Urinary bladder (tissue), 4 donors: ENCODE measurements around the gene SCUBE2. TPM values are rescaled to one million over a fixed set of nuclear protein-coding genes. Genes with fewer than 3 reads are reported as not detected.

Experiments used
- DNase-seq: peaks from one replicate; pipeline ENCODE4 v3.0.0-alpha.2; 2015; ENCODE audit errors: extremely low spot score
- H3K27ac ChIP-seq: one replicate; pipeline ENCODE4 v1.5.1; 2013; ENCODE audit warnings: low read depth, mild to moderate bottlenecking, moderate library complexity
- H3K36me3 ChIP-seq: one replicate; pipeline ENCODE4 v1.6.1; 2013; ENCODE audit warnings: mild to moderate bottlenecking, moderate library complexity; ENCODE audit not compliant: insufficient read depth
- H3K4me1 ChIP-seq: one replicate; pipeline ENCODE4 v1.6.1; 2013; ENCODE audit warnings: mild to moderate bottlenecking, moderate library complexity; ENCODE audit not compliant: insufficient read depth
- H3K4me3 ChIP-seq: one replicate; pipeline ENCODE4 v1.5.1; 2013; ENCODE audit warnings: low read depth, low read length
- WGBS: extraction: QIAGEN DNeasy Blood & Tissue Kit; methylation state at CpG from one replicate; pipeline ENCODE4 v1.1.7; 2013; 5-methylcytosine and 5-hydroxymethylcytosine counted together
- polyA plus RNA-seq: library from polyadenylated mRNA; stranded (reverse); fragments of 200-250 nt; gene quantifications from one replicate; pipeline ENCODE4 v1.2.3, GENCODE V29; 2013
- total RNA-seq: library from RNA; depleted of rRNA; stranded (reverse); fragments of >200 nt; gene quantifications from one replicate; pipeline ENCODE4 v1.2.3, GENCODE V29; 2014
- donor health status: healthy with polysubstance abuse.
- donor health status: healthy.

Gene SCUBE2
- total and polyA plus RNA-seq, 2 donors = 24.5 to 121 TPM

GRCh38 chr11:9037963-9038362 lies 53.4 kb downstream of the SCUBE2 start:
- WGBS = 88% methylated on average over 1 of the region's 1 CpG
- Histone ChIP-seq H3K36me3 (no peaks in the 10 kb centered on the region), H3K4me3 (no peak overlapping the region), H3K27ac (no peak overlapping the region), H3K4me1 (no peaks in the 10 kb centered on the region)
- DNase-seq = no peak

- H3K4me3 ChIP-seq = no peak overlapping the region
- WGBS = 75% methylated on average over 7 of the region's 7 CpGs
- no peak for DNase-seq
- H3K4me1 ChIP-seq = no peaks in the 10 kb centered on the region
- no peaks in the 10 kb centered on the region for H3K36me3 ChIP-seq
- no peak overlapping the region for H3K27ac ChIP-seq
These were observed 54.2 kb downstream of the SCUBE2 start for GRCh38 chr11:9037046-9037780.

GRCh38 chr11:9030601-9031000 lies 60.8 kb downstream of the SCUBE2 start:
- H3K4me3 ChIP-seq = no peak overlapping the region
- 85% methylated on average over 5 of the region's 5 CpGs for WGBS
- H3K4me1 ChIP-seq = no peaks in the 10 kb centered on the region
- DNase-seq = no peak
- no peak overlapping the region for H3K27ac ChIP-seq
- H3K36me3 ChIP-seq = no peaks in the 10 kb centered on the region

- WGBS = 73% methylated on average over 7 of the region's 7 CpGs
- Histone ChIP-seq H3K27ac (no peak overlapping the region), H3K4me1 (no peaks in the 10 kb centered on the region), H3K4me3 (no peak overlapping the region), H3K36me3 (no peaks in the 10 kb centered on the region)
- no peak for DNase-seq
These were observed 62.0 kb downstream of the SCUBE2 start for GRCh38 chr11:9029422-9029821.

GRCh38 chr11:9028581-9028980 lies 62.8 kb downstream of the SCUBE2 start:
- no peak for DNase-seq
- Histone ChIP-seq H3K4me3 (no peak overlapping the region), H3K27ac (no peak overlapping the region), H3K4me1 (no peaks in the 10 kb centered on the region), H3K36me3 (no peaks in the 10 kb centered on the region)
- 50% methylated on average over 1 of the region's 1 CpG for WGBS

GRCh38 chr11:9025101-9025850 lies 66.1 kb downstream of the SCUBE2 start:
- Histone ChIP-seq H3K4me1 (no peaks in the 10 kb centered on the region), H3K4me3 (no peak overlapping the region), H3K27ac (no peak overlapping the region), H3K36me3 (no peaks in the 10 kb centered on the region)
- no peak for DNase-seq
- 81% methylated on average over 9 of the region's 9 CpGs for WGBS

- WGBS = 94% methylated on average over 9 of the region's 9 CpGs
- Histone ChIP-seq H3K4me1 (no peaks in the 10 kb centered on the region), H3K27ac (no peak overlapping the region), H3K4me3 (no peak overlapping the region), H3K36me3 (no peaks in the 10 kb centered on the region)
- DNase-seq = no peak
These were observed 68.3 kb downstream of the SCUBE2 start for GRCh38 chr11:9022961-9023680.

- no peak for DNase-seq
- Histone ChIP-seq H3K4me1 (no peaks in the 10 kb centered on the region), H3K36me3 (no peaks in the 10 kb centered on the region), H3K27ac (no peak overlapping the region), H3K4me3 (no peak overlapping the region)
- 28% methylated on average over 8 of the region's 8 CpGs for WGBS
These were observed 70.5 kb downstream of the SCUBE2 start for GRCh38 chr11:9020916-9021315.

- Histone ChIP-seq H3K4me3 (no peak overlapping the region), H3K27ac (no peak overlapping the region), H3K4me1 (no peaks in the 10 kb centered on the region), H3K36me3 (no peaks in the 10 kb centered on the region)
- WGBS = 97% methylated on average over 6 of the region's 6 CpGs
- DNase-seq = no peak
These were observed 71.5 kb downstream of the SCUBE2 start for GRCh38 chr11:9019861-9020260.

GRCh38 chr11:9017773-9018172 lies 73.6 kb downstream of the SCUBE2 start:
- Histone ChIP-seq H3K4me3 (no peak overlapping the region), H3K4me1 (no peaks in the 10 kb centered on the region), H3K36me3 (no peaks in the 10 kb centered on the region), H3K27ac (no peak overlapping the region)
- 55% methylated on average over 5 of the region's 5 CpGs for WGBS
- no peak for DNase-seq

GRCh38 chr11:9016916-9017642 lies 74.3 kb downstream of the SCUBE2 start:
- H3K4me3 ChIP-seq = no peak overlapping the region
- no peak overlapping the region for H3K27ac ChIP-seq
- no peaks in the 10 kb centered on the region for H3K36me3 ChIP-seq
- H3K4me1 ChIP-seq = no peaks in the 10 kb centered on the region
- 72% methylated on average over 6 of the region's 6 CpGs for WGBS
- DNase-seq = no peak

GRCh38 chr11:9015677-9016076 lies 75.7 kb downstream of the SCUBE2 start:
- no peak overlapping the region for H3K4me3 ChIP-seq
- H3K27ac ChIP-seq = no peak overlapping the region
- no peak for DNase-seq
- 15% methylated on average over 4 of the region's 4 CpGs for whole genome bisulfite sequencing
- no peaks in the 10 kb centered on the region for H3K36me3 ChIP-seq
- H3K4me1 ChIP-seq = no peaks in the 10 kb centered on the region

GRCh38 chr11:9014826-9015225 lies 76.6 kb downstream of the SCUBE2 start:
- 95% methylated on average over 3 of the region's 3 CpGs for WGBS
- no peak for DNase-seq
- H3K27ac ChIP-seq = no peak overlapping the region
- H3K36me3 ChIP-seq = no peaks in the 10 kb centered on the region
- no peaks in the 10 kb centered on the region for H3K4me1 ChIP-seq
- no peak overlapping the region for H3K4me3 ChIP-seq
